Neural cell (in vitro differentiated cells): ENCODE measurements around the gene OR6K2. TPM values are rescaled to one million over a fixed set of nuclear protein-coding genes. Genes with fewer than 3 reads are reported as not detected.

Experiments used
- H2AFZ ChIP-seq: fragments of 200-600, 300-800 bp; sonication (generic), shearing (Covaris generic); 2 replicates; pipeline ENCODE4 v1.6.0; 2014; ENCODE audit warnings: low read depth, mild to moderate bottlenecking, antibody characterized with exemption, low read length, moderate library complexity
- H3F3A ChIP-seq: fragments of 200-600 bp; shearing (Covaris generic); 2 replicates; pipeline ENCODE4 v1.6.1; 2016; ENCODE audit warnings: mild to moderate bottlenecking, moderate library complexity, mixed read lengths, antibody characterized with exemption, low read length; ENCODE audit not compliant: insufficient read depth, poor library complexity, severe bottlenecking
- H3K27ac ChIP-seq: fragments of 200-600, 300-800 bp; sonication (generic), shearing (Covaris generic); 2 replicates; pipeline ENCODE4 v1.5.1; 2014; ENCODE audit warnings: mild to moderate bottlenecking, low read length, moderate library complexity
- H3K27me3 ChIP-seq: fragments of 300-800, 200-600 bp; sonication (generic), shearing (Covaris generic); 2 replicates; pipeline ENCODE4 v1.6.0; 2014; ENCODE audit warnings: mild to moderate bottlenecking, low read depth, low read length, moderate library complexity; ENCODE audit not compliant: insufficient read depth
- H3K36me3 ChIP-seq: fragments of 300-800, 200-600 bp; sonication (generic), shearing (Covaris generic); 2 replicates; pipeline ENCODE4 v1.5.1; 2014; ENCODE audit warnings: mild to moderate bottlenecking, antibody characterized with exemption, low read length, moderate library complexity; ENCODE audit not compliant: insufficient read depth
- H3K4me2 ChIP-seq: fragments of 300-800, 200-600 bp; sonication (generic), shearing (Covaris generic); 2 replicates; pipeline ENCODE4 v1.6.0; 2014; ENCODE audit warnings: mild to moderate bottlenecking, low read length
- H3K4me3 ChIP-seq: fragments of 300-800, 200-600 bp; sonication (generic), shearing (Covaris generic); 2 replicates; pipeline ENCODE4 v1.5.1; 2014; ENCODE audit warnings: mild to moderate bottlenecking, low read length, moderate library complexity
- H3K79me2 ChIP-seq: fragments of 200-600 bp; shearing (Covaris generic); replicated peaks from 2 replicates; pipeline ENCODE4 v1.6.0; 2014; ENCODE audit warnings: mild to moderate bottlenecking, low read length, moderate library complexity; ENCODE audit not compliant: insufficient read depth
- H3K9ac ChIP-seq: fragments of 300-800, 200-600 bp; sonication (generic), shearing (Covaris generic); 2 replicates; pipeline ENCODE4 v1.6.1; 2016; ENCODE audit warnings: mild to moderate bottlenecking, low read length, mixed read lengths
- H3K9me2 ChIP-seq: fragments of 200-600 bp; shearing (Covaris generic); 2 replicates; pipeline ENCODE4 v1.6.1; 2016; ENCODE audit warnings: mild to moderate bottlenecking, low read length, mixed read lengths; ENCODE audit not compliant: insufficient read depth
- H3K9me3 ChIP-seq: fragments of 200-600, 300-800 bp; sonication (generic), shearing (Covaris generic); 2 replicates; pipeline ENCODE4 v1.6.1; 2016; ENCODE audit warnings: mild to moderate bottlenecking, mixed run types, low read length, moderate library complexity, mixed read lengths
- H4K20me1 ChIP-seq: fragments of 200-600 bp; shearing (Covaris generic); 2 replicates; pipeline ENCODE4 v1.6.1; 2016; ENCODE audit warnings: mild to moderate bottlenecking, mixed run types; ENCODE audit not compliant: insufficient read depth
- CTCF ChIP-seq: fragments of 450-650 bp; IDR thresholded peaks from 2 replicates; pipeline ENCODE4 v1.5.1; 2014; ENCODE audit warnings: antibody characterized with exemption, mild to moderate bottlenecking, moderate library complexity; ENCODE audit not compliant: poor library complexity, severe bottlenecking
- EP300 ChIP-seq: fragments of 450-650 bp; conservative IDR thresholded peaks from 2 replicates; pipeline ENCODE4 v1.6.1; 2014; ENCODE audit warnings: antibody characterized with exemption, mild to moderate bottlenecking, moderate library complexity; ENCODE audit not compliant: poor library complexity, severe bottlenecking
- EZH2 ChIP-seq: fragments of 200-600, 300-800 bp; shearing (Covaris generic), sonication (generic); IDR thresholded peaks from 2 replicates; pipeline ENCODE4 v1.6.1; 2014; ENCODE audit warnings: antibody characterized with exemption, low read length, borderline replicate concordance, mild to moderate bottlenecking; ENCODE audit not compliant: insufficient read depth, poor library complexity, severe bottlenecking
- MXI1 ChIP-seq: fragments of 450-650 bp; conservative IDR thresholded peaks from 2 replicates; pipeline ENCODE4 v1.6.1; 2014; ENCODE audit warnings: antibody characterized with exemption, mild to moderate bottlenecking; ENCODE audit not compliant: poor library complexity, severe bottlenecking
- POLR2AphosphoS5 ChIP-seq: IDR thresholded peaks from 2 replicates; pipeline ENCODE4 v1.6.1; 2012
- RAD21 ChIP-seq: fragments of 450-650 bp; conservative IDR thresholded peaks from 2 replicates; pipeline ENCODE4 v1.6.1; 2014; ENCODE audit warnings: antibody characterized with exemption, mild to moderate bottlenecking, moderate library complexity
- REST ChIP-seq: IDR thresholded peaks from 2 replicates; pipeline ENCODE4 v1.6.1; 2012; ENCODE audit warnings: borderline replicate concordance
- SMC3 ChIP-seq: fragments of 450-650 bp; conservative IDR thresholded peaks from 2 replicates; pipeline ENCODE4 v1.6.1; 2014; ENCODE audit warnings: antibody characterized with exemption, mild to moderate bottlenecking, moderate library complexity; ENCODE audit not compliant: poor library complexity
- TAF1 ChIP-seq: IDR thresholded peaks from 2 replicates; pipeline ENCODE4 v1.6.1; 2012; ENCODE audit warnings: low read depth
- polyA plus RNA-seq: library from polyadenylated mRNA; depleted of rRNA; stranded (reverse); fragments of >200 nt; gene quantifications from 2 replicates; pipeline ENCODE4 v1.2.3, GENCODE V29; 2014

The OR6K2 gene
- polyA plus RNA-seq, 1 donor from 2014 or later, result not detected

GRCh38 chr1:158666037-158666436 lies 34.4 kb downstream of the OR6K2 start:
- Histone ChIP-seq H4K20me1 (no peaks in the 10 kb centered on the region), H3K9me3 (no peaks in the 10 kb centered on the region), H3K4me2 (no peak overlapping the region), H3K79me2 (no peaks in the 10 kb centered on the region), H3K27me3 (no peaks in the 10 kb centered on the region), H3K9me2 (no peaks in the 10 kb centered on the region), H3K9ac (no peak overlapping the region), H3F3A (no peaks in the 10 kb centered on the region), H3K27ac (no peak overlapping the region), H3K4me3 (no peak overlapping the region), H2AFZ (no peak overlapping the region), H3K36me3 (no peaks in the 10 kb centered on the region)
- TF ChIP-seq SMC3 (no peak), EP300 (no peak), EZH2 (no peak), CTCF (no peak), MXI1 (no peak), RAD21 (no peak), POLR2AphosphoS5 (no peak), TAF1 (no peak)

GRCh38 chr1:158654571-158654970 lies 45.9 kb downstream of the OR6K2 start:
- H3K4me2 ChIP-seq, result no peak overlapping the region
- no peaks in the 10 kb centered on the region for H4K20me1 ChIP-seq
- no peaks in the 10 kb centered on the region for H3K27me3 ChIP-seq
- no peak overlapping the region for H3K27ac ChIP-seq
- no peaks in the 10 kb centered on the region for H3K9me3 ChIP-seq
- no peaks in the 10 kb centered on the region for H3K9me2 ChIP-seq
- no peaks in the 10 kb centered on the region for H3K36me3 ChIP-seq
- no peaks in the 10 kb centered on the region for H3F3A ChIP-seq
- H3K9ac ChIP-seq, result no peak overlapping the region
- H2AFZ ChIP-seq, result no peak overlapping the region
- TF ChIP-seq SMC3 (no peak), CTCF (no peak), TAF1 (no peak), EP300 (no peak), POLR2AphosphoS5 (no peak), EZH2 (no peak), REST (no peak), MXI1 (no peak), RAD21 (no peak)
- H3K79me2 ChIP-seq, result no peaks in the 10 kb centered on the region
- no peak overlapping the region for H3K4me3 ChIP-seq
